Frontal cortex (tissue), 4 donors: Measurements from ENCODE around the gene MAPK8IP1. TPM values are rescaled to one million over a fixed set of nuclear protein-coding genes. Genes with fewer than 3 reads are reported as not detected.

Experiments used
- DNase-seq, 2 donors: peaks; one replicate each; pipeline ENCODE4 v3.0.0; 2012; ENCODE audit warnings: low spot score in 2 of 2
- FAIRE-seq: peaks from 2 replicates; lab custom pipeline; 2012; peaks lifted over from hg19 to GRCh38; lab: Jason Lieb, UNC
- total RNA-seq: library from RNA; depleted of rRNA; stranded (reverse); fragments of >200 nt; gene quantifications from one replicate; pipeline ENCODE4 v1.2.3, GENCODE V29; 2014
- donor health status: control.
- donor health status: control.
- donor health status: control.

The MAPK8IP1 gene
- total RNA-seq, 1 donor from 2014 or later, result 88.9 TPM

DNA sequence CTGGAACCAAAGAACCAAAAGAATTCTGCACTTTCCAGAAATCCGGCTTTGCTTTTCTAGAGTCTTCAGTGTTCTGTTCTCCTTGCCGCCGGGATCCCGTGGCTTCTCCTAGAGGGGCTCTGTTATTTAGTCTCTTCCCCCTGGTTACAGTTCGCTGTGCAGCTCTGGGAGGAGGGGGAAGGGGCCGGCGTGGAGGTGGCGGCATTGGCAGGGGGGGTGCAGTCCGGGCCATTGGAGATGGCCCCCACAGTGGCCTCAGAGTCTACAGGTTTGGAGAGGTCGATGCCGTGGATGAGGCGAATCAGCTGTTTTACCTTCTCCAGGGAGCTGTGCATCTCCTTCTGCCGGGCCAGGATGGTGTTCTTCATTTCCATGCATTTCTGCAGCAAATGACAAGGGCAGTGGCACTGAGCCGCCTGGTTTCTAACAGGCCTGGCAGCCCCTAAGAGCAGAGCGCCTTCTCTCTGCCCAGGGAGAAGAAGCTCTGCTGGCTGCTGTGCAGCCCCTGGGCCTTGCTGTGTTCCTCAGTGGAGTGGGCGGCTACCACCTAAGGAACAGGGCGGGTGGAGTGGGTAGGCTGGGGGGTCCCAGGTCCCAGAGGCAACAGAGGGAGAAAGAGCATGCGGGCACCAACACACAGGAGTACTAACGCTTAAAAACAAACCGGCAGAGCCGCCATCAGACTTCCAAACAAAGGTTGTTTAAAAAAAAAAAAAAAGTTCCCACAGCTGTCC lies 48.6 kb downstream of the MAPK8IP1 start:
- no peak for DNase-seq
- FAIRE-seq, result no peak

DNA sequence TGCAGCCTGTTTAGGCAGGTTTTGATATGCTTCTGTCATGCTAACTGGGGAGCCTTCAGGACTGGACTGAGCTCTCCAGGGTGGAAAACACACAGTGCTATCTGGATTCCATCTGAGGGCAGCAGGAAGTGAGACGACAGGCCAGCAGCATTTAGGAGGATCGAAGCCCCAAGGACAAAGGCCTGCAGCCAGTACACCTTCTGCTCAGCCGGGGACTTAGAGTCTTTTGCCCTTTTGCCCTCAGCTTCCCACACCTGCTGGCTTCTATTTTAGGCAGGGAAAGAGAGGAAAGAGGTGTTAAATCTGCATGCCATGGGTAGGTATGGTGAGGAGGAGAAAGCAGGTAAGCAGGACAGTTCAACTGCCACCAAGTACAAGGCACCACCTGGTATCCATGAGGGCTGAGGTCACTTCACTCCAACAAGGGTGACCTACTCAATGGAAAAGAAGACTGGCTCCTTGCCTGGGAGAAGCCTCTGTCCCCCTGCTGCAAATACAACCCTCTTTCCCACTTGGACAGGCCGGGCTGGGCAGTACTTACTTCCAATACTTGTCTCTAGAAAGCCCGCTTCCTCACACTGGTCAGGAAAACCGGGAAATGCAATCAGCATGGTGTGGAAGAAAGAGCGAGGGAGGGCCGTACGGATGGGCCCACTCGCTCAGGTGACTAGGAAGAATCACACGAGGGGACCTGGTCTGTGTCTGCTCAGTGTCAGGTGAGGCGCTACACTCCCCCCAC lies 49.3 kb downstream of the MAPK8IP1 start:
- no peak for FAIRE-seq
- DNase-seq, result no peak

DNA sequence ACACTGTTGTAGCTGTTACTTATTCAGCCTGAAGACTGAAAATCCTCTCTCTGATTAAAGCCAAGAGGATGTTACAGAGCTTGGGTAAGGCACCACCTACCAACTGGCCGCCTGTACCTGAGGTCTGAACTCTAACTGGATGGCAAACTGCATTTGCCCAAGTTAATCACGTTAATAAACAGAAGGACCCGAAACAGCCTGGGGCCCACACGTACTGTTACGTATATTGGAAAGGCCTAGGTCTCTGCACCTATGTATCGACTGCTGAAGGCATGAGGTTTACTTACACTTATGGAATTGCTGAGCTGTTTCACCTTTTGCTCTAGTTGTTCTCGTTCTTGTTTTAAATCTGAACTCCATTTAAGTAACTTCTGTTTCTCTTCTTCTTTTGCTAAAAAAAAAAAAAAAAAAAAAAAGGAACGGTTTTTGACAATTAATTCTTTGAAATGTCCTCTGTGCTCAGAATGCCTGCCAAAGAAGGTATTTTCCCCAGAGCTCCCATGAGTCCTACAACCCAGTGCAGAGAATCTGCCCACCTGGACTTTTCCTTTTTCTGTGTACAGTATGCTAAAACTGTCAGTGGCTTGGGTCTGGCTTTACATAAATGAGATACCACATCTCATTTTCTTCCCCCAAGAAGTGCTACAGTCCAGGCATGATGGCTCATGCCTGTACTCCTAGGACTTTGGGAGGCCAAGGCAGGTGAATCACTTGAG lies 50.1 kb downstream of the MAPK8IP1 start:
- DNase-seq (no peak), FAIRE-seq (no peak)

DNA sequence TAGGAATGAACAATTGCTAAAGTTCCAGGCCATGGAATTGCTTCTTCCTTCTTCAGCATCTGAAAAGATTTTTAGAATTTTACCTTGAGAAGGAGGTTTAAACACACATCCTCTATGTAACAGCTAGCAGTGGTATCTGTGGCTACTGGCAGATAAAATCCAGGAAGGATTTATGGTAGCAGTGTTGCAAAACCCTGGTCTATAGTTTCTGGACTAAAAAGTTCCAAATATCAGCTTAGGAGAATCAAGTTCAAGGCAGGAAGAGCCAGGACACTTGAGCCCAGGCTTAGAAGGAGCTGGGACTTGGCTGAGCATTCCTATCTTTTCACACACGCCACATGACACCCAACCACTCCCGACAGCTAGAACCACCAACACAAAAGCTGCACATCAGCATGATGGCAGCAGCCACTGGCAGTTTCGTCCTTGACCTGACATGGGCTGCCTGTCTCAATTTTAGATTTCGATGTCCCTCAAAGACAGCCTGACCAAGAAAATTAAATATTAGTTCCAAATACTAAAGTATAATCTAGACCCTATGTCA lies 51.1 kb downstream of the MAPK8IP1 start:
- FAIRE-seq (no peak), DNase-seq (no peak)

DNA sequence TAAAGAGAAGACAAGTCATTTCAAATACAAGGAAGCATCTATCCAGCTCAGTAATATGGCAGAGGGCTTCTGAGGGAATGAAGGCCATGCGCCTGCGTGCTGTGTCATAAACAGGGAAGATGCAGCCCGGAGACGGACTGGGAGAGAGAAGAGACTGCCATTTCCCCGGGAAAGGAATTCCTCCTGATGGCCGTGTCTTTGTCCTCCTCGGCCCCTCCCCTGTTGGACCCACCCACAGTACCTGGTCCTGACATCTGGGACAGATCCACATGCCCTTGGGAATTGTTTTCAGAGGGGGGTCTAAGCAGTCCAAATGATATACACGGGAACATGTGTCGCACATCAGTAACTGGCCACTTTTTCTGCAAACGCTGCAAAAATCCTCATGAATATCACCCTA lies 52.5 kb downstream of the MAPK8IP1 start:
- DNase-seq (no peak), FAIRE-seq (no peak)

DNA sequence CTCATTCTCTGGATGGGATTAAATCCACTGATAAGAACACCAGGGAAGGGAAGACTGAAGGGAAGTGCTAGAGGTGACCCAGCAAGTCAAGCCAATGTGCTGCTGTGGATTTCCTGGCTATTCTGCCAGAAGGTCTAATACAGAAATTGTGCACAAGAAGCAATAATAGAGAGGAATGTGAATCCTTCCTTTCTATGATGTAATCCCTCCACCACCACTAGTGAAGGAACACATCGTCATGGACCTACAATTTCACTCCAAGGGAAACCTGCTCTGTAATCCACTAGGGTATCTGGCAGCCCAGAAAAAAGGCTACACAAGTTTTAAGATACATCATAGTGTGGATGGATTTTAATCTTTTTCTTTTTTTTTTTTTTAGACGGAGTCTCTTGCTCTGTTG lies 54.4 kb downstream of the MAPK8IP1 start:
- FAIRE-seq, result no peak
- DNase-seq, result no peak

DNA sequence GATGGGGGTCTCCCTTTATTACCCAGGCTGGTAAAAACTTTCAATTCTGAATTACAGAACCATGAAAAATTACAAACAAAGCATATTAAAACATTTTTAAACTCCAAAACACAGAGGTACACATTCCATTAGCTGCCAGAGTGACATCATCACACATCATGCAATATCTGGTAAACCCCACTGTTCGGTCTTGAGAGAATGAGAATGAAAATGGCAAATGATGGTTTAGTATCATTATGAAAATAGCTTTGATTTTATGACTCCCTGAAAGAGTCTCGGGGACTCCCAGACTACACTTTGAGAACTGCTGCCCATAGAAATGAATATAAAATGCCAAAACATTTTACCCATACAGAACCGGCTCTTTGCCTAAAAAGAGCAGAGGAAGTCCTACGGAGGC lies 55.8 kb downstream of the MAPK8IP1 start:
- DNase-seq (no peak), FAIRE-seq (no peak)

DNA sequence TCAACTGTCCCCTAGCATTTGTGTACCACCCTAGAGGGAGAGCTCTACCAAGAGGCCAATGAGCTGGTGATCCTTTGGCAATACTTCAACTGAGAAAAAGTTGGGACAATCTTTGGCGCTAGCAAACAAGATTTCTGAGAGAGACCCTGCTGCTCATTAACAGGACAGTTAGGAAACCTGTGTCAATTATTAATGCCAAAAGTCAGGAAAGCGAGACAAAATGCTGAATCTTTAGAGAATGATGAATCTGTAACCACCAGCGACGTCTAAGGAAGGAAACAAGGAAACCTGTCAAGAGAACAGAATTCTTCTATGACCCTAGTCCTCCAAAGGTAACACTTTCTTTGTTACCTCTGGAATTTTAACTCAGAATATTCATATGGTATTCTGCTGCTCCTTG lies 56.9 kb downstream of the MAPK8IP1 start:
- FAIRE-seq (no peak), DNase-seq (no peak)

DNA sequence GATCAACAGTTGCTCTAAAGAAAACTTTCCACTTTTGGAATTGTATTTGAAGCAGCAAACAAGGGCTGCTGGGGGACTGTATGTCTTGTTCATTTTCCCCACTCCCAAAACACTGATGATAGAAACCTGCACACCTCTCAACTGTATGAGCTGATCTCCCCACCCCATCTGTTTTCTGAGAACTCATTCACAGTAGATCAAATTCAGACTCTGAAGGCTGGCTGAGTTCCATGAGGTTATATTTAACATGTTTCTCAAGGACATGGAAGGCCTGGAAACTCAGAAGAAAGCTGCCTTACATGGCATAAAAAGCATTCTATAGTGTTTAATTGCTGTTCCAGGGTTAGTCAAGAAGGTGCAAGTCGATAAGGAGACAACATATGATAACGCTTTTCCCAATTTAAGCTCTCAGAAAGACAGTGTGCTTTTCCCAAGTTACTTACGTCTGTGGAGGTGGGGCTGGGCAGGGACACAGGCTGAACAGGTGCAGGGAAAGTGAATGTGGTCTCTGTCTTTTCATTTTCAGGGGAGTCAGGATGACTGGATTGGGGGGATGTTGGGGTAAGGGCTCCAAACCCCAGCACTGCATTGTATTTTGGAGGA lies 60.0 kb downstream of the MAPK8IP1 start:
- DNase-seq (no peak), FAIRE-seq (no peak)

DNA sequence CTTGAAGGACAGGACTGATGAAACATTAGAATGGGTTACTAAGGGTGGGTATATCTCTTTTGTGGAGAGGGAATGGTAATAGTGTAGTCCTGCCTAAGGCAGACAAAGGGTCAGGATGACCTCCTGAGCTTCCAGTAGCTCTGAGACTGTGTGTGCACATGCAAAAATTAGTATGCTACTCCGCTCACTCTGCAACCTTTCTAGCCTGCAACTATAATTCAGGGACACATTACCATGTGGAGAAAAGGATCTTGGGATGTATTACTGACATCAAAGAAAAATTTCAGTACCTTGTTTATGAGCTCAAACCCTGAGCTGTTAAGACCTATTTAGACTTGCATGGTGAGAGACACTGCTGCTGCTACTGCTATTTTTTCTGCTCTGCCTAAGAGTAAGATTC lies 62.4 kb downstream of the MAPK8IP1 start:
- FAIRE-seq (no peak), DNase-seq (no peak)

DNA sequence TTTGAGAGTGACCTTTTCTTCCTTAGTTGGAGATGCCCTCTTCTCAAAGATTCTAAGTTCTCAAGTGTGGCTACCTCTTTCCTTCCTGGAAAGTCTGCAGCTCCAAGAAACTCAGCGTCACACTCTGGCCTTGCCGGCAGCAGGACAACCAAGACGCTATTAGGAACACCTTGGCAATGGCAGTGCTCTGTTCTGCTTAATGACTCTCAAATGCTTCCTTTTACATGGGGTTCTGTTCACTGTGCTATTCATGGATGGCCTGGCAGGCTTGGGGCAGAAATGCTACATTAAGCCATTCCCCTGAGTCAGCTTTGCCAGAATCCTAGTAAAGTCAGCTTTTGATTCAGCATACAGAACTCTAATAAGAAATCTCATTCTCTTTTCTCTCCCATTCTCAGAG lies 62.9 kb downstream of the MAPK8IP1 start:
- FAIRE-seq (no peak), DNase-seq (peak in 1 of 2 donors; percentile 9)

DNA sequence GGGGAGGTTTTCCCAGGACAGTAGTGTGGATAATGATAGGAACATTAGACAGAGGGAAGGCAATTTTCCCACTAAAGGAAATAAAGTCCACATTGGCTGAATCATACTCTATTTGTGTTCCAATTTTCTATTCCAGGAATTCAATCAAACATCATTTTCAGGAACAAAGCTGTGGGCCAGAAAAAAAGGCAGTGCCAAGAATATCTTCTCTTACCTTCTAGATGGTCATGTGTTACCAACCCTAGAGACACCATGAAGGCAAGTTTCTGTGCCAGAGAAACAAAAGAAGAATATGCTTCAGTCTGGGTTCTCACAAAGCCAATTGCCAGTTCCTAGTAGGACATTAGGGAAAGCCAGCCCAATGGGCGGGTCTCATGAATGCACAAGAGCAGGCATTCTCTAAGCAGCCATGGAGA lies 64.5 kb downstream of the MAPK8IP1 start:
- FAIRE-seq (no peak), DNase-seq (peak in 1 of 2 donors; percentile 8)

Other genes starting within 250 kb of the MAPK8IP1 start
- 10.6 TPM for gene CHST1, start 220.0 kb upstream of the MAPK8IP1 start, total RNA-seq
- gene SLC35C1, start 80.5 kb upstream of the MAPK8IP1 start, total RNA-seq, result 3.7 TPM
- 40.4 TPM for gene CRY2, start 38.2 kb upstream of the MAPK8IP1 start, total RNA-seq
- gene FREY1, start 21.6 kb downstream of the MAPK8IP1 start, total RNA-seq, result 1.2 TPM
- 25.3 TPM for gene PEX16, start 32.2 kb downstream of the MAPK8IP1 start, total RNA-seq
- 0.41 TPM for gene LARGE2, start 37.0 kb downstream of the MAPK8IP1 start, total RNA-seq
- gene PHF21A, start 235.8 kb downstream of the MAPK8IP1 start, total RNA-seq, result 28.9 TPM